Neural crest cell (in vitro differentiated cells): ENCODE data around the gene MCF2L. TPM values are rescaled to one million over a fixed set of nuclear protein-coding genes. Genes with fewer than 3 reads are reported as not detected.

ENCODE experiments used
- DNase-seq: peaks from one replicate; pipeline ENCODE4 v3.0.0; 2021; ENCODE audit warnings: low read depth, mixed read lengths, low spot score
- H3K27ac Mint-ChIP-seq: one replicate; pipeline ENCODE4 v1.8.0; 2021; ENCODE audit warnings: mild to moderate bottlenecking, mixed read lengths; ENCODE audit not compliant: unreplicated experiment
- H3K27me3 Mint-ChIP-seq: 2 replicates; pipeline ENCODE4 v1.8.0; 2021; ENCODE audit warnings: low read depth, mild to moderate bottlenecking, mixed read lengths
- H3K36me3 Mint-ChIP-seq: 2 replicates; pipeline ENCODE4 v1.8.0; 2021; ENCODE audit warnings: low read depth, mild to moderate bottlenecking, mixed read lengths
- H3K4me1 Mint-ChIP-seq: 2 replicates; pipeline ENCODE4 v1.8.0; 2021; ENCODE audit warnings: mixed read lengths
- H3K4me3 Mint-ChIP-seq: one replicate; pipeline ENCODE4 v1.8.0; 2021; ENCODE audit warnings: mild to moderate bottlenecking, mixed read lengths
- H3K9me3 Mint-ChIP-seq: 2 replicates; pipeline ENCODE4 v1.8.0; 2021; ENCODE audit warnings: mixed read lengths
- CTCF ChIP-seq: fragments of 200-600 bp; sonication (generic); conservative IDR thresholded peaks from 2 replicates; pipeline ENCODE4 v1.5.0; 2021; ENCODE audit warnings: antibody characterized with exemption, mild to moderate bottlenecking
- total RNA-seq: library from RNA; stranded (reverse); gene quantifications from 2 replicates; pipeline ENCODE4 v1.2.1, GENCODE V29; 2021

Gene MCF2L
- total RNA-seq, 1 donor from 2014 or later = 59.9 TPM

- Mint-ChIP-seq H3K36me3 (peaks cover 13% of the 10 kb centered on the region), H3K4me1 (peaks cover 30% of the 10 kb centered on the region), H3K4me3 (no peak overlapping the region), H3K9me3 (peaks cover 2% of the 10 kb centered on the region), H3K27me3 (peaks cover 2% of the 10 kb centered on the region), H3K27ac (no peak overlapping the region)
- TF ChIP-seq CTCF = no peak
- DNase-seq = no peak
Observed at GRCh38 chr13:113032291-113032690, 63.3 kb downstream of the MCF2L start.

GRCh38 chr13:113033054-113033850 lies 64.2 kb downstream of the MCF2L start:
- Mint-ChIP-seq H3K4me1 (peaks cover 28% of the 10 kb centered on the region), H3K27ac (no peak overlapping the region), H3K27me3 (peaks cover 2% of the 10 kb centered on the region), H3K36me3 (peaks cover 20% of the 10 kb centered on the region), H3K9me3 (peaks cover 5% of the 10 kb centered on the region), H3K4me3 (peak overlapping the region; percentile 31)
- no peak for TF ChIP-seq CTCF
- DNase-seq = no peak

- H3K27me3 Mint-ChIP-seq = peaks cover 2% of the 10 kb centered on the region
- H3K27ac Mint-ChIP-seq = no peak overlapping the region
- peaks cover 5% of the 10 kb centered on the region for H3K9me3 Mint-ChIP-seq
- peaks cover 25% of the 10 kb centered on the region for H3K36me3 Mint-ChIP-seq
- DNase-seq = peak; percentile 53
- H3K4me1 Mint-ChIP-seq = peaks cover 15% of the 10 kb centered on the region
- H3K4me3 Mint-ChIP-seq = no peak overlapping the region
- peak; percentile 75 for TF ChIP-seq CTCF
Observed at GRCh38 chr13:113034451-113035212, 65.6 kb downstream of the MCF2L start.

- peaks cover 5% of the 10 kb centered on the region for H3K9me3 Mint-ChIP-seq
- H3K36me3 Mint-ChIP-seq = peaks cover 25% of the 10 kb centered on the region
- H3K4me1 Mint-ChIP-seq = peaks cover 12% of the 10 kb centered on the region
- H3K4me3 Mint-ChIP-seq = no peak overlapping the region
- DNase-seq = no peak
- peaks cover 2% of the 10 kb centered on the region for H3K27me3 Mint-ChIP-seq
- no peak for TF ChIP-seq CTCF
- no peak overlapping the region for H3K27ac Mint-ChIP-seq
Observed at GRCh38 chr13:113035213-113035800, 66.3 kb downstream of the MCF2L start.

- H3K4me3 Mint-ChIP-seq = no peak overlapping the region
- no peak for TF ChIP-seq CTCF
- peak overlapping the region; percentile 63 for H3K27ac Mint-ChIP-seq
- H3K27me3 Mint-ChIP-seq = no peaks in the 10 kb centered on the region
- peaks cover 20% of the 10 kb centered on the region for H3K36me3 Mint-ChIP-seq
- DNase-seq = no peak
- H3K4me1 Mint-ChIP-seq = peaks cover 5% of the 10 kb centered on the region
- peaks cover 5% of the 10 kb centered on the region for H3K9me3 Mint-ChIP-seq
Observed at GRCh38 chr13:113036401-113036800, 67.4 kb downstream of the MCF2L start.
